ENCODE measurements around the gene ANO1.
"Not testable (repeated sequence)": the region's sequence is repeated elsewhere in the genome, so short reads cannot be mapped to it uniquely, and the experiment has no call there.

Gene ANO1

DNA sequence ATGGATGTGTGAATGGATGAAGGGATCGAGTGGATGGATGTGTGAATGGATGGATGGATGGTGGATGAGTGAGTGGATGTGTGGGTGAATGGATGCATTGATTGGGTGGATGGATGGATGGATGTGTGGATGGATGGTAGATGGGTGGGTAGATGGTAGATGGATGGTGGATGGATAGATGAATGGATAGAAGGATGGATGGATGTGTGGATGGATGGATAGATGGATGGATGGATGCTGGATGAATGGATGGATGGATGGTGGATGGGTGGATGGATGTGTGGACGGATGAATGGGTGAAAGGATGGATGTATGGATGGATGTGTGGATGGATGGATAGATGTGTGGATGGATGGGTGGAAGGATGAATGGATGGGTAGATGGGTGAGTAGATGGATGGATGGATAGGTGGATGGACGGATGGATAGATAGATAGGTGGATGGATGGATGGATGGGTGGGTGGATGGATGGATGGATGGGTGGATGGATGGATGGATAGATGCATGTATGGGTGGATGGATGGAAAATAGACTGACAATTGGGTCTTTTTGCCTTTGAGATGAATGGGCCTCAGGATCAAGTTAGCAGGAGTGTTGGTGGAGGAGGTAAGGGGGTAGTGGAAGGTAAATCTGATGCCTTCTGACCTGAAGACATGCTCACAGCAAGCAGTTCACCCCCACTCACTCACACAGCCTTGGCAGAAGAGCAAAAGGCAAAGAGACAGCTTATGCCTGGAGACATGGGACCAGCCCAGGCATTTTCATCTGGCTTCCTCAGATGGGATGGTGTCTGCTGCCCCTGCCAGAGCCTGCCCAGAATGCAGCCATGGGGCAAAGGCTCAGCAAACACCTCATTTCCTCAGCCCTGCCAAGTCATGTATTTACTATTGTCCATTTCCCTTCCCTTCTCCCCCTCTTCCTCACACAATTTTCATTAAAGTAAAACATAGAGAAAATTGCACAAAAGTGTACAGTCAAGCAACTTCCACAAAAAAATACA lies 117.0 kb downstream of the ANO1 start:
- no peak for DNase-seq (ENCODE audit: insufficient read length, low spot score)
- no peak for FAIRE-seq
- TF ChIP-seq POLR2A (IDR thresholded peaks at IDR 0.05; ENCODE audit: low read depth, low read length): no peak

DNA sequence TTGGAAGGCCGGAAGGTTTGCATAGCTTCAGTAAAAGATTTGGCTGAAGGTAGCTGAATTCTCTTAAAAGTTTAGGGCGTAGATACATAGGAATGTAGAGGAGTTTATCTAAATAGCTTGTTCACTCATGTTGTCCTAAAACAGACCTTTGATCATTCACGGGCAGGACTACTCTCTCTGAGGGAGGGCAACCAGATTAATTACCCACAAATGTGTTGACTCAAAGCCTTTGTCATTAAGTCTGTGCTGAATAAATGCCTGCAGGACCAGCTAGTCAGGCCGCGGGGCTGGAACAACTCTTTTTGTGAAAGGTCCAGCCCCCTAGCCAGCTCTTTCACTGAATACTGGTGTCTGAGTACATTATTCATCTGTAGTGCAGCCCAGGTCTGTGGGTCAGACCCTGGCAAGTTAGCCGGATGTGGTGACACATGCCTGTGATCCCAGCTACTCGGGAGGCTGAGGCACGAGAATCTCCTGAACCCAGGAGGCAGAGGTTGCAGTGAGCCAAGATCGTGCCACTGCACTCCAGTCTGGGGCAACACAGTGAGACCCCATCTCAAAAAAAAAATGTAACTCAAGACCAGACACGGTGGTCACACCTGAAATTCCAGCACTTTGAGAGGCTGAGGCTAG lies 122.2 kb downstream of the ANO1 start:
- FAIRE-seq (no peak), DNase-seq (ENCODE audit: insufficient read length, low spot score) (no peak)
- no peak for TF ChIP-seq POLR2A (IDR thresholded peaks at IDR 0.05; ENCODE audit: low read depth, low read length)

DNA sequence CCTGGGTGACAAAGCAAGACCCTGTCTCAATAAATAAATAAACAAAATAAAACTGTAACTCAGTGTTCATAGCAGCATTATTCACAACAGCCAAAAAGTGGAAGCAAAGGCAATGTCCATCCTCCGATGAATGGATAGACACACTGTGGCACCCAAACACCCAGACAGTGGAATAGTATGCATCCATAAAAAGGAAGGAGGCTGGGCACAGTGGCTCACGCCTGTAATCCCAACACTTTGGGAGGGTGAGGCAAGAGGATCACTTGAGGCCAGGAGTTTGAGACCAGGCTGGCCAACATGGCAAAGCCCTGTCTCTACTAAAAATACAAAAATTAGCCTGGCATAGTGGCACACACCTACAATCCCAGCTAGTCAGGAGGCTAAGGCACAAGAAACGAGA lies 122.9 kb downstream of the ANO1 start:
- not testable (repeated sequence) for FAIRE-seq; DNase-seq (ENCODE audit: insufficient read length, low spot score)

DNA sequence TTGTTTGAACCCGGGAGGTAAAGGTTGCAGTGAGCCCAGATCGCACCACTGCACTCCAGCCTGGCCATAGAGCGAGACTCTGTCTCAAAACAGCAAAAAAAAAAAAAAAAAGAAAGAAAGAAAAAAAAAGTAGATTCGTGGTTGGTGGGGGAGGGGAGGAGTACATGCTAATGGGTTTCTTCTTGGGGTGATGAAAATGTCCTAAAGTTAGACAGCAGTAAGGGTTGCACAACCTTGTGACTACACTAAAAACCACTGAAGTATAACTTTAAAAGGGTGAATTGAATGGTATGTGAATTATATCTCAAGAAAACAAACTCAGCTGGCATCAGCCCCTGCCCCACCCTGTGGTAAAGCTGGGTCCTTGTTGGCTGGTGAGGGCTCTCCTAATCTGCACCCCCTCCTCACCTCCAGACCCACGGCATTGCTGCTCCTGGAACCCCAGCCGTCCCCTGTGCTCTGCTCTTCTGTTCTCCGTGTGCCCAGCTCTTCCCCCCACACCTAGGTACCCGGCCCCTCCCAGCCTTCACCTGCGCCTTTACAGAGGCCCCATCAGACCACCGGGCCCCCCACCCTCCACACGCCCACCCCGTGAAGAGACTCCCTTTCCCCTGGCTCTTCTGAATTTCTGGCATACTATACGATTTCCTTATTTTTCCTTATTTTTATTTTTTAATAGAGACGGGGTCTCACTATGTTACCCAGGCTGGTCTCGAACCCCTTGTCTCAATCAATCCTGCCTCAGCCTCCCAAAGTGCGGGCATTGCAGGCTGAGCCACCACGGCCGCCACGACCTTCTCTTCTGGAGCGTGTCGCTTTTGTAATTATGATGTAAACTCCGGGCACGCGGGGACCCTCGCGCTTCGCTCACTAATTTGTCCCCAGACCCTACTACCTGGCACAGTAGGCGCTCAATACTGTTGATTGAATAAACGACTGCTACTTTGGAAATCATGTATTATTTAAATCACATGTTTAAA lies 124.1 kb downstream of the ANO1 start:
- TF ChIP-seq POLR2A (IDR thresholded peaks at IDR 0.05; ENCODE audit: low read depth, low read length): no peak
- DNase-seq (ENCODE audit: insufficient read length, low spot score) (no peak), FAIRE-seq (no peak)

DNA sequence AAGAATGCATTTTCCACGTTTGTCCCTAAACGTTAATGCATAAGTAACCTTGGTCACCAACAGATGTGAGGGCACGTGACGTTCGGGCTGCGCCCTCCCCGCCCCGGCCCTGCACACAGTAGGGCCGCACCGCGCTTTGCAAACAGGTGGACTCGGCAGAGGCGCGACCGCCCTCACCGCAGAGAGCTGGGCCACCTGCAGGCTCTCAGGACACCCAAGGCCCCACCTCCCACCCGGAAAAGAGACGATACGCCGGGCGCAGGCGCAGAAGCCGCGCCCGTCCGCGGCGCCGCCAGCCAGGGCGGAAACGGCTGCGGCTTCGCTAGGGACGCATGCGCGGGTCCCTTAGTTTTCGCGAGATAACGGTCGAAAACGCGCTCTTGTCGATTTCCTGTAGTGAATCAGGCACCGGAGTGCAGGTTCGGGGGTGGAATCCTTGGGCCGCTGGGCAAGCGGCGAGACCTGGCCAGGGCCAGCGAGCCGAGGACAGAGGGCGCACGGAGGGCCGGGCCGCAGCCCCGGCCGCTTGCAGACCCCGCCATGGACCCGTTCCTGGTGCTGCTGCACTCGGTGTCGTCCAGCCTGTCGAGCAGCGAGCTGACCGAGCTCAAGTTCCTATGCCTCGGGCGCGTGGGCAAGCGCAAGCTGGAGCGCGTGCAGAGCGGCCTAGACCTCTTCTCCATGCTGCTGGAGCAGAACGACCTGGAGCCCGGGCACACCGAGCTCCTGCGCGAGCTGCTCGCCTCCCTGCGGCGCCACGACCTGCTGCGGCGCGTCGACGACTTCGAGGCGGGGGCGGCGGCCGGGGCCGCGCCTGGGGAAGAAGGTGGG lies 125.0 kb downstream of the ANO1 start, which contains the start of gene FADD:
Gene FADD (plus strand): TSS at position 377 of the 831 bp plus-strand sequence. CDS start 164 bp downstream, at position 541.
- FAIRE-seq: no peak

DNA sequence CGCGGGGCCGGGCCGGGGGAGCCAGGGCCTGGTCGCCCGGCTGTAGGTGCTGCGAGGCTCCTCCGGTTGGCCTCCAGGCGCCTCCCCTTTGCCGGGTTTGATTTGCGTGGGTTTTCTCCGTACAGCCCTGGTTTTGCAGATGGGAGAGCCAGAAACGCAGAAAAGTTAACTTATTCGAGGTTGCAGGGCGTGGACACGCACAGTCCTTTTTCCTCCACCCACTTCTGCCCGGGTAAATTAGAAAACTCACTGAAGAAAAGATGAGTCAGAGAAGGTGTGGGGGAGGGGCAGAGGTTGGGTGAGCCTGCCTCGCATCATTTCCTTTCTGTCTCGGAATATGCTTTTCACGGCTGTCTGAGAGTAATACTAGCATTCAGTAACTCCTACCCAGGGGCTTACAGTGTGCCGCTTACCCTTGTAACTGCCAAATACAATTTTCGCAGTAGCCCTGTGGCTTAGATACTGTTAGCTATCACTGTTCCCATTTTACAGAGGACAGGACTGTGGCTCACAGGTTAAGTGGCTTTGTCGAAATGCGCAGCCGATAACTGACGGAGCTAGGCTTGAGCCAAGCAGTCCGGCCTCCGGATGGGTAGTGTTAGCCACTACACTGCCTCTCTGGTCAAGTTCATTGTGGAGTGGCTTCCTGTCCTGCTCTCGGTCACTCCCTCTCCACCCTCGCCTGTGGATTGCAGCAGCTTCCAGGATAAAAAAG lies 125.8 kb downstream of the ANO1 start:
- DNase-seq (ENCODE audit: insufficient read length, low spot score) (peak; percentile 62), FAIRE-seq (no peak)
- no peak; the same call in none of the 2 replicates for TF ChIP-seq POLR2A (IDR thresholded peaks at IDR 0.05; ENCODE audit: low read depth, low read length)

More for the DNA sequence above, 125.0 kb downstream of the ANO1 start, which contains the start of gene FADD:
- peak; percentile 71 for TF ChIP-seq POLR2A (IDR thresholded peaks at IDR 0.05; ENCODE audit: low read depth, low read length)
- DNase-seq (ENCODE audit: insufficient read length, low spot score): peak; percentile 93

DNA sequence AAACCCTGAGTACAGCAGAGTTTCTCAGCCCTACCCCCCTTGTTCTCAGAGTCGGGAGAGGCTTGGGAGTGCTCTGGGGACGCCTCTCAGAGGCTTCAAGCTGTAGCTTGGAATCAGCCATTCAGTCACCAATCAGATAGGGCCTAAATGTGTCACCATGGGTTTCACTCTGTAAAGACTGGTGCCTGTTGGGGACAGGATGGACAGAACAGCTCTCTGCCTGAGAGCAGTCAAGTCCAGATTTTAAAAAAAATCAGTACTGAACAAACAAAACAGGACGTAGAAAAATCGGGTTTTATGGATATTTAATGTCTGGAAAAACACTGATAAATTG lies 126.3 kb downstream of the ANO1 start:
- TF ChIP-seq POLR2A (IDR thresholded peaks at IDR 0.05; ENCODE audit: low read depth, low read length): no peak
- no peak for DNase-seq (ENCODE audit: insufficient read length, low spot score)
- FAIRE-seq: no peak

DNA sequence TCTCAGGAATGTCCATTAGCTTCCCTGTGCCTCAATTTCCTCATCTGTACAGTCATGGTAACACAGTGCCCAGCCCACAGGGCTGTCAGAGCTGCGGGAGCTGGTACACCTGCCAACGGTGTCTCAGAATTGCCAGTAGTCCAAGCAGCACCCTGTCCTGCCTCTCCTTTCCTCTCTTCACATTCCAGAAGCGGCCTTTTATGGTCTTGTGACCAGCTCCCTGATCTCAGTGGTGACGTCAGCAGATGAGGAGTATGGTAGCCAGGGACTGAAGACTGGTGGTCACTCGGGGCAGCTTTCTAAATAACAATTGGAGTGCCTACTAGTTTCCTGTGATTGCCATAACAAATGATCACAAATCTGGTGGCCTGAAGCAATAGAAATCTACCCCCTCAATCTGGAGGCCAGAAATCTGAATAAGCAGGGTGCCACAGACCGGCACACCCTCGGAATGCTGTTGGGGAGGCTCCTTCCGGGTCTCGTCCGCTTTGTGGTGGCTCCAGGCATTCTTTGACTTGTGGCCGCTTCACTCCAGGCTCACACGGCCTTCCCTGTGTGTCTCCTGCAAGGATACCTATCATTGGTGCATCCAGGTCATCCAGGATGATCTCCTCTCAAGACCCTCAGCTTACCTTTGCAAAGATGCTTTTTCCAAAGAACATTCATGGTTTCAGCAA lies 127.1 kb downstream of the ANO1 start:
- FAIRE-seq: no peak
- TF ChIP-seq POLR2A (IDR thresholded peaks at IDR 0.05; ENCODE audit: low read depth, low read length): no peak
- DNase-seq (ENCODE audit: insufficient read length, low spot score): no peak

DNA sequence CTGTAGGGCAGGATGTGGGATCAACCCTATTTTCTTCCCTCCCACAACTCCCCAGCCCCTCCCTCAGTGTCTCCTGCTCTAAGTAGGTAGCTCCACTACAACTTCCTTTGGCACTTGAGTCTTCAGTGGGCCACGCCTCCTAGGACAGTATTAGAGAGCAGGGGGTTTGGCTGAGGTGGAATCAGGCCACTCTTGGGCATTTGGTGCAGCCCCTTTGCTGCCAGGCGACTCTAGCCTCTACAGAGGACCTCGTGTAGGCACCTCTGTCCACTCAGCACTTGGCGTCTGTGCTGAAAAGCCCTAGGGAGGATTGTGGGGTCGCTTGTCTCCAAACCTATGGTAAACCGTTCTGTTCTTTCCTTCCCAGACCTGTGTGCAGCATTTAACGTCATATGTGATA lies 127.6 kb downstream of the ANO1 start:
- FAIRE-seq: no peak
- DNase-seq (ENCODE audit: insufficient read length, low spot score): no peak
- TF ChIP-seq POLR2A (IDR thresholded peaks at IDR 0.05; ENCODE audit: low read depth, low read length): no peak

DNA sequence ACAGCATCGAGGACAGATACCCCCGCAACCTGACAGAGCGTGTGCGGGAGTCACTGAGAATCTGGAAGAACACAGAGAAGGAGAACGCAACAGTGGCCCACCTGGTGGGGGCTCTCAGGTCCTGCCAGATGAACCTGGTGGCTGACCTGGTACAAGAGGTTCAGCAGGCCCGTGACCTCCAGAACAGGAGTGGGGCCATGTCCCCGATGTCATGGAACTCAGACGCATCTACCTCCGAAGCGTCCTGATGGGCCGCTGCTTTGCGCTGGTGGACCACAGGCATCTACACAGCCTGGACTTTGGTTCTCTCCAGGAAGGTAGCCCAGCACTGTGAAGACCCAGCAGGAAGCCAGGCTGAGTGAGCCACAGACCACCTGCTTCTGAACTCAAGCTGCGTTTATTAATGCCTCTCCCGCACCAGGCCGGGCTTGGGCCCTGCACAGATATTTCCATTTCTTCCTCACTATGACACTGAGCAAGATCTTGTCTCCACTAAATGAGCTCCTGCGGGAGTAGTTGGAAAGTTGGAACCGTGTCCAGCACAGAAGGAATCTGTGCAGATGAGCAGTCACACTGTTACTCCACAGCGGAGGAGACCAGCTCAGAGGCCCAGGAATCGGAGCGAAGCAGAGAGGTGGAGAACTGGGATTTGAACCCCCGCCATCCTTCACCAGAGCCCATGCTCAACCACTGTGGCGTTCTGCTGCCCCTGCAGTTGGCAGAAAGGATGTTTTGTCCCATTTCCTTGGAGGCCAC lies 128.3 kb downstream of the ANO1 start:
- no peak for FAIRE-seq
- DNase-seq (ENCODE audit: insufficient read length, low spot score): no peak
- TF ChIP-seq POLR2A (IDR thresholded peaks at IDR 0.05; ENCODE audit: low read depth, low read length): no peak

DNA sequence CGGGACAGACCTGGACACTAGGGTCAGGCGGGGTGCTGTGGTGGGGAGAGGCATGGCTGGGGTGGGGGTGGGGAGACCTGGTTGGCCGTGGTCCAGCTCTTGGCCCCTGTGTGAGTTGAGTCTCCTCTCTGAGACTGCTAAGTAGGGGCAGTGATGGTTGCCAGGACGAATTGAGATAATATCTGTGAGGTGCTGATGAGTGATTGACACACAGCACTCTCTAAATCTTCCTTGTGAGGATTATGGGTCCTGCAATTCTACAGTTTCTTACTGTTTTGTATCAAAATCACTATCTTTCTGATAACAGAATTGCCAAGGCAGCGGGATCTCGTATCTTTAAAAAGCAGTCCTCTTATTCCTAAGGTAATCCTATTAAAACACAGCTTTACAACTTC lies 128.9 kb downstream of the ANO1 start:
- no peak for DNase-seq (ENCODE audit: insufficient read length, low spot score)
- TF ChIP-seq POLR2A (IDR thresholded peaks at IDR 0.05; ENCODE audit: low read depth, low read length): no peak
- no peak for FAIRE-seq
